GM12872 (cell line): Measurements from ENCODE around the gene ZNF534.

Experiments used
- CTCF ChIP-seq: IDR thresholded peaks from 3 replicates; pipeline ENCODE4 v1.5.1; 2011; ENCODE audit warnings: low read depth, mild to moderate bottlenecking, low read length, moderate library complexity; ENCODE audit not compliant: insufficient read depth

ZNF534 gene

GRCh38 chr19:52428937-52429336, at the start of gene ZNF534:
ZNF534 (plus strand) TSS chr19:52429148; CDS start chr19:52431475, 2,327 bp downstream.
- no peak for TF ChIP-seq CTCF

GRCh38 chr19:52391135-52391534, 37.8 kb upstream of the ZNF534 start:
- TF ChIP-seq CTCF: no peak

GRCh38 chr19:52397310-52398080, 31.5 kb upstream of the ZNF534 start, which contains the start of gene ZNF528:
ZNF528 (plus strand) TSS chr19:52397849; CDS start chr19:52402014, 4,165 bp downstream.
- no peak for TF ChIP-seq CTCF

- no peak; the same call in 2 of the 3 replicates for TF ChIP-seq CTCF
Observed at GRCh38 chr19:52398081-52398441, 30.9 kb upstream of the ZNF534 start.

GRCh38 chr19:52410276-52410675, 18.7 kb upstream of the ZNF534 start:
- TF ChIP-seq CTCF: no peak

- TF ChIP-seq CTCF: no peak
Observed at GRCh38 chr19:52415711-52416110, 13.2 kb upstream of the ZNF534 start.

- TF ChIP-seq CTCF: no peak
Observed at GRCh38 chr19:52442179-52442578, 13.2 kb downstream of the ZNF534 start.
